M059J (cell line): ENCODE data around the gene CNTNAP2. TPM values are rescaled to one million over a fixed set of nuclear protein-coding genes. Genes with fewer than 3 reads are reported as not detected.

Source experiments
- DNase-seq: peaks from one replicate; pipeline ENCODE4 v3.0.0-alpha.2; 2012; ENCODE audit warnings: low read depth
- total RNA-seq: library from RNA; depleted of rRNA; stranded (reverse); fragments of >200 nt; shearing (Covaris generic); gene quantifications from 2 replicates; pipeline ENCODE4 v1.2.3, GENCODE V29; 2014

The CNTNAP2 gene
- total RNA-seq, 1 experiment from 2014 or later = not detected

DNA sequence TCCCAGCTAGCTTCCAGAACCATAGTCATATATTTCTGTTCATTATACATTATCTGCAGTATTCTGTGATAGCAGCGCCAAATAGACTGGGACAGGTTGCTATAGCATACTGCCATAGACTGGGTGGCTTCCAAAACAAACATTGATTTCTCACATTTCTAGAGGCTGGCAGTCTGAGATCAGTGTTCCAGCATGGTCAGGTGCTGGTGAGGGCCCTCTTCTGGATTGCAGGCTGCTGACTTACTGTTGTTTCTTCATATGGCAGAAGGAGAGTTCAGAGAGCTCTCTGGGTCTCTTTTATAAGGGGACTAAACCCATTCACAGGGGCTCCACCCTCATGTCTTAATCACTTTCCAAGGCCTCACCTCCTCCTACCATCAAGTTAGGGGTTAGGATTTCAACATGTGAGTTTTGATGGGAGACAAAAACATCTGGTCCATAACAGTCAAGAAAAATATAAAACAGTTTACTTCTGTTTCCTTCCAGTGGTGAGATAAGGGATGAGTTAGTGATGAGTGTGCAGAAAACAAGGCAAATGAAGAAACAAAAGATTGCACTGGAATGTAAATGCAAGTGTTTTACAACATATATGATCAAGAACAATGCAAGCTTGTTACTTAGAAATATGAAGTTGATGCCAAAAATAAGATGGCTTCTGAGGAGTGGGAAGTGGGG is 2074.9 kb downstream of the CNTNAP2 start:
- DNase-seq = no peak

DNA sequence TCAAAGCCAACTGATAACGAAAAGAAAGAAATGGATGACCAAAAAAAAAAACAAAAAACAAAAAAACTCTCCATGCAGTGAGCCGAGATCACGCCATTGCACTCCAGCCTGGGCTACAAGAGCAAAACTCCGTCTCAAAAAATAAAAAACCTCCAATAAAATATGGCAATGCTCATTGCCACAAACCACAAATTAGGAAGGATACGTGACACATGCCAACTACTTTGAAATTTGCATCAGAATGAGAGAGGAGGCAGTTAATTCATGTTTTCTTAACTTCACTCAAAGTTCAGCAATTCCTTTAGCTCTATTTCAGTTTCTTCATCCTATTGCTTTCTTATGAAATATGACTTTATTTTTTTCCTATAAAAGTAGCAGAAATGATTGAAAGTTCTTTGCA is 2075.9 kb downstream of the CNTNAP2 start:
- DNase-seq = no peak

DNA sequence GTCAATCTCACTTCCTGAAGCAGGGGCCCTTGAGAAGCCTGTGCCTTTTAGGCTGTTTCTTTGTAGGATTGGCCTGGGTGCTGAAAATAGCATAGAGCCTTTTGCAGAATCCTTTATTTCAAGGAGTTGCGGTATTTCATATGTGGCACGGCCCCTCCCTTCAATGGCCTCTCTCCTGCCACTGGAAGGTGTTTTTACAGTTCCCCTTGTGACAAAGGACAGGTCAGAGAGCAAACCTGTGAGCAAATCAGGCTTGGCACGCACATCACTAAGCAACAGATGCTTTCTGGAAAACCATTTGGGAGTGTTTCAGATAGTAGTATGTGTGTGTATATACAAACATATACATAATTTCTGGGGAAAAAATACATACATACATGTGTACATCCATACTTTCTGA is 2085.4 kb downstream of the CNTNAP2 start:
- DNase-seq = no peak

DNA sequence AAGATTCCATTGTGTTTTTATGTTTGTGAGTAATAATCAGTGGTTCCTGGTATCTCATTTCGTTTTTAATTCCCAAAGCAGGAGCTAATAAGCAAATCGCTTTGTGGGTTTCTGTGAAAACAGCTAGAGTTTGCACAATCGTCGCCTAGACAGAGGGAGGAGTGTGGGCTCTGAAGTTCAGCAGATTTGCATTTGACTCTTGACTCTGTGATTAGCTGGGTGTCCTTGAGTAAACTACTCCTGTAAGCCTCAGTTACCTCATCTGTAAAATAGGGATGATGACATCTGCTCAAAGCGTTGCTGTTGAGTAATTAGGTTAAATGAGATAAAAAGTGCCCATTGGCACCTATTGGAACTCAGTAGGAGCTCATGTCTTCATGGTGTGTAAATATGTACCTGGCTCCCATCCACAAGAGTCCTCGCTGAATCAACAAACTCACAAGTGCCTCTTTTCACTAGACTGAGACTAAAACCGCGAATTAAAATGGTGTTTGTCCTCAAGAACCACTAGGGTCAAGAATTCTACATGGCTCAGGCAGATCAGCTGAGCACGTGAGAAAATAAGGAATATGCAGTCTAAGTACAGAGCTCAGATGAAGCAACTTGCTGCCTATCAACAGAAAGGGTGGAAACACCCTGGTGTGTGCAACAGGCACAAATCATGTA is 2088.2 kb downstream of the CNTNAP2 start:
- no peak for DNase-seq

DNA sequence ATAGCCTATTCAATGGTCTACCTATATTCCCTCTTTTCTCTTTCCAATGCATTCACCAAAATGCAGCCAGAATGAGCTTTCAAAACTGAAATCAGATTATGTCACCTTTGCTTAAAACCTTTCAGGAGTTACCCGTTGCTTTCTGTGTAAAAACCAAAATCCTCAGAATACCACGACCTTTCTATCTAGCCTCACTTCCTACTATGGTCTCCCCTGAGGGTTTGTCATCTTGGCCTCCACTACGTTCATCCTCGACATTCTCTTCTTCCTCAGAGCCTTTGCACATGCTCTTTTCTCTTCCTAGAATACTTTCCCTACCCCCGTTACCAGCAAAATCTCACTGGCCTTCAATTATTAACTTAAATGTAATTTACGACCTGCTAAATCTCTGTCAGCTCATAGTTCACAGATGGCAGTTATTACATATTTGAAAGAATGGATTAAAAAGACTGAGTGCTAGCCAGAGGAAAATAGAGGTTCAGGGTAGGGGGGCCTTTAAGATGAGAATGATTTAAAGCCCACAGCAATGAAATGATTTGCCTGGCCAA is 2093.1 kb downstream of the CNTNAP2 start:
- DNase-seq = no peak

DNA sequence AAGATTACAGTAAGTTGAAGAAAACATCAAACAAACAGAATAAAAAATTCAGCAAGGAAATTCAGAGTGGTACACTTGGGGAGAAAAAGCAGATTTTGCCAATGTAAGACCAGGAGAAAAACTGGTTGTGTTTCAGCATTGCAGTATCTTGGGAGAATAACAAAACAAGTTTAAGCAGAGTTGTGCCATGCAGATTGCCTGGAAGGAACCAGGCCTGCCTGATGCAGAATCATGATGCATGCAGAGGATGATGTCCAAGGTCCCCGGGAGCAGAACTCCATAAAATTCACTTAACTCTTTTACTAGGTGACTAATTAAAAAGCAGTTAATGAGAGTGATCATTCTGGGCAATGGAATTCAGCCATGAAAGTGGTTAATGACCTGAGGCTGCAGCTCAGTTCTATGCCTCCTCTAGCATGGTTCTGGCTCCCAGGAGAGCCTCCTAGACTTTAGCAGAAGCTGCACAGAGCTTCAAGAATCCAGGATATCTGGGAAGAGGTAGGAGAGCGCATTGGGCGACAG is 2094.3 kb downstream of the CNTNAP2 start:
- DNase-seq = no peak

DNA sequence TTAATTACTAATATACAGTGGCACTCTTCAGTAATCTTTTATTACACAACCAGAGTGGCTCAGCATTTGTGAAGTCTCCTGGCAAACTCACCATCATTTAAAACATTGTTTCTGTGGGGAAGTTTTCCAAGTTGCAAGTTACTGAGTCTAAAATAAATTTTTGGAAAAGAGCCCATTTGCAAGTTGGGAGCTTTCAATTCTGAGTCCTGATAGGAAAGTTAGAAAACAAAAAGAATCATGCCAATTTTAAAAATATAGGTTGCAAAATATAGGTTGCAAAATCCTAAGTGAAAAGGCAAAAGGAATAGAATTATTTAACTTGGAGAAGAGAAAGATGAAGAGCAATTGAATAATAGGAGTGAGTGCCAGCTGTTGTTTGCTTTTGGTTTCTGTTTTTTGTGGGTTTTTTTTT is 2095.1 kb downstream of the CNTNAP2 start:
- DNase-seq = no peak

DNA sequence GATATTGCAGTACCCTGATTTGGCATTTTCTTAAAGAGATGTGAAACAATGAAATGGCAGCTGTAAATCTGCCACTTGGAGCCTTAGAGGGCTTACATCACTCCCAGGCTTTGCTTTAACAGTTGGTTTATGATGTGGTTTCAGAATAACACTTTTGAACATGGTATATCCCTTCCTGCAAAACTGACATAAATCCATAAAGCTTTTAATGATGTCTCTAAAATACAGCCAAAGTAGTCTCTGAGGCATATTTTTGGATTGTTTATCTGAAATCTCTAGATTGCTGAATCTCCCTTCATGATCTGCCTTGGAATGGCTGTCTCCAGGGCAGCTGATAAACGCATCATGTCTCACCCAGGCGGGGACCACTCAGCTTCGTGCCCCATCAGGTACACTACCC is 2096.1 kb downstream of the CNTNAP2 start:
- DNase-seq = no peak

DNA sequence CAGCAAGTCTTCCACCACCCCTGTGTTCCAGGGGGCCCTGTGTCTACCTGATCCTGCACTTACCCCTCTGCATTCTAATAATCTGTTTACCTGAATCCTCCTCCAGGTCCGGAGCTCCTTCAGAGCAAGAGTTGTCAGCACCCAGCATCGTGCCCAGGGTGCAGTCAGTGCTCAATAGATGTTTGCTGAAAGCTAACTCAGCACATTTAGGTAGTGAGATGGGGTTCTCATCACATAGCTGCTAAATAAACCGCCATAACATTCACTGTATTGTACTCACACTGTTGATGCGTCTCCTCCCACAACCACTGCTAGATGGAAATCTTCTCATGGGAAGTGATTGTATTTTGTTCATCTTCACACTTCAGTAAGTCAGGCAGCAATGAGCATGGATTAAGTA is 2097.5 kb downstream of the CNTNAP2 start:
- DNase-seq = no peak

DNA sequence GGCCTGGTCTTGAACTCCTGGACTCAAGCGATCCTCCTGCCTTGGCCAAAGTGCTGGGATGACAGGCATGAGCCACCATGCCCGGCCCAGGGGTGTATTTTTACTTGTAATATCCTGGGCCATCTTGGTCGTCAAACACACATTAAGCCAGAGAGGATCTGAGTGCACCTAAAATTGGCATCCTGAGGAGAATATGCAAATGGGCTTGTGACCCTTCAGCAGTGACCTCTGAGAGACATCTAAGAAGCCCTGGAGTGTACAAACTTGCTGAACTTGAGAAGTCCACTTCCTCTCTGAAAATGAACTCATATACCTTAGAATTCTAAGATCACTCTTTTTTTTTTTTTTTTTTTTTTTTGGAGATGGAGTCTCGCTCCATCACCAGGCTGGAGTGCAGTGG is 2102.0 kb downstream of the CNTNAP2 start:
- DNase-seq = no peak

DNA sequence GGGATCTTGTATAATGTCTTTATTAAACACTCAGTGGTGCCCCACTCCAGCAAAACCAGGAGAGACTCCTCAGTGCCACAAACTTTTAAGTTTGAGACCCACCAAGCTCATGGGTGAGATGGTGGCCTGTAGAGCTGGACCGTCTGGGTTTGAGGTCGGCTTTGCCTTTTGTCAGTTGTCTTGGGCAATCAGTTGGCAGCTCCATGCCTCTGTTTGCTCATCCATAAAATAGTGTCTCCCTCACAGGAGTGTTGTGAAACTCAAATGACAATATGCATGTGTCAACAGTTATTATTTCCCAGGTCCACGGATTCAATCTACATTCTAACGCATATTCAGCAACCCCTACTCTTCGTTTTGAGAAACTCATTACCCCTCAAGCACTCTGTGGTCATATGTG is 2106.1 kb downstream of the CNTNAP2 start:
- DNase-seq = no peak

DNA sequence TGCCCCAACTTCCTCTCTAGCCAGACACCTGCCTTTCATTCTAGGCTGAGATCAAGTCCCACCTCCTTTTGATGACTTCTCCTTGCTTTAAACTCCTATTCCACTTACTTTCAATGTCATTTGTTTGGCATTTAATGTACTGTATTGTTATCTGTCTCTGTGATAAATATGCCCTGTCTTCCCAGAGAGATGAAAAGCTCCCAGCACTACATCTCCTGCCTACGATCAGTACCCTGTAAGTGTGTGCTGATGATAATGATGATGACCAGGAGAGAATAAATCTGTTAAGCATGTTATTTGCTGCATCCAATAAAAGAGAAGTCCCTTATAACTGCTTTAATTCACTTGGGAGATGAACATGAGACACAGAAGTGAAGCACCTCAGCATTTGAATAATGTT is 2106.6 kb downstream of the CNTNAP2 start:
- DNase-seq = no peak

DNA sequence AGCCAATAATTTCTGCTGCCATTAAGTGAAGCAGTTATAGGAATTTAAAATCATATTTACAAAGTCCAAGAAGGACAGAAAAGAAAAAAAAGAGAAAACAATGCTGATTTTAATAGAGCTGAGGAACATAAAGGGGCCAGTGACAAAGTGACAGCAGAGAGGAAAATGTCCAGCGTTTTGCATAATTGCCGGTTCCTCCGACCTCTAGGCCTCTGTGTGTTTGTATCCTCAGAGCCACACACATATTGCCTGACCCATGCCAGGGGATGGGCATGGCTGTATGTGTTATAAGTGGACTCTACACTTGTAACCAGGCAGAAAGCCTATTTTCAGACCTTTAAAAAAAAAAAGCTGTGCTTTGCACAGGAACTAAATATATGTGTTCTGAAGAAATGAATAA is 2107.1 kb downstream of the CNTNAP2 start:
- DNase-seq = no peak

DNA sequence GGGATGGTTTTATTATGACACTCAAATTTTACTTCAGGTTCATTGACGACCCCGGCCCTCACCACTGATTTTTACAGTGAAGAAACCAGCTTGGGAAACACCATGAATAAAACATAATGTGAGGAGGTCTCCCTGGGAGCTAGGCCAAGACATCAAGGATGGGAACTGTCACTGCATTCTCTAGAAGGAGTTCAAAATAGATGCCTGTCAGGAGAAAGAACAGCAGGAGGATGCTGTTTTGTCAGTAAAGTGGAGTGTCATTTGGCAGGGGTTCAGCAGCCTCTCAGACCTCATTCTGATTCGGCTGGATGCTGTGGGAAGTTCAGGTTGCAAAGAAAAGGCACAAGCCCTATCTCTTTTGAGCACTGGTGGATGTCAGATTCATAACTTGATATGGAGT is 2113.7 kb downstream of the CNTNAP2 start:
- no peak for DNase-seq

DNA sequence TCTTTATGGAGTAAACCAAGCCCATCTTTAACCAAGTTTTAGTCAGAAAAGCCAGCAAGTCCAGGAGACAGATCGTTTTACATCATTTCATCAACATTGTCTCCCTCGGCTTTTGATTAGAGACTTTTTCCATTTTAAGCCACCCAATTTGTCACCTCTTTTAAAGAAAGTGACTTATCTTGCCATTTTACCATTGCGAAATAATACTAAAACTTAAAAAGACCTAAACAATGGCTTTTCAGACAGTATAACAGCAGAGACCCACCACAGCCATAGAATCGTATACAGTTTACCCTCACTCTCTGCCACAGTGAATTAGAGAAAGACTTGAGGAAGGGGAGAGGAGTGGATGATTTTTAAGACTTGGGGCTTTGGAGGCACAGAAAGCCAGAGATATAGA is 2114.3 kb downstream of the CNTNAP2 start:
- DNase-seq = no peak

DNA sequence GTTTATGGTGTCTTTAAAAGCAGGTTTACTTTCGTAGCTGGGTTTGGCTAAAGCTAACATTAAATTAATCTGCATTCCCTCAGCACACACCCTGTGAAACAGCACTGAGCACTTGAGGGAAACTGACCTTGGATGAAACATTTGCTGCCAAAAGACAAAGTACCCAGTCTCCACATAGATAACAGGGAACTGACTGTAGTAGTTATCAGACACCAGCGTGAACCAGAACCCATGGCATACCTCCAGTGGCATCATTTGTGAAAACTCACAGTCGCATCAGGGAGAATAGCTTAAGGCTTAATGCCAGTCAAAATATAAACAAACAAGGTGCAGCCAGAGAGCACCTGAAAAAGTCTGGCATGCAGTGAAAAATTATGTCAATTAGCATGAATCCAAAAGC is 2116.2 kb downstream of the CNTNAP2 start:
- DNase-seq = no peak

DNA sequence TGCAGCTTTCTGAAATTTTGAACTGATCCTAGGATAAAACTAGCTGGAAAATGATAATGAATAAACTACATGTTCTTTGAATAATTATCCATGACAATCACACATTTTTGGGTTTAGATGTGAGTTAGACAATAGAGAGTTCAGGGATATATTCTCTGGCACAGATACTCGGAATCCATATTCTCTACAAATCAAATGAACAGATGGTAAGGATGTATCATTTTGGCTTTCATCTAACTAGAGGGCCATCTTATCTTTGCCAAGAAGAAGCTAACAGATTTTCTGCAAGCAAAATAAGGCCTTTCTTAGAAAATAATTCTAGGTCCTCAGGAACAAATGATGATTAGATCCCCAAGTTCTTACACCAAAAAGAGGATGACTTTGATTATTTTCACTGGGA is 2118.1 kb downstream of the CNTNAP2 start:
- no peak for DNase-seq

DNA sequence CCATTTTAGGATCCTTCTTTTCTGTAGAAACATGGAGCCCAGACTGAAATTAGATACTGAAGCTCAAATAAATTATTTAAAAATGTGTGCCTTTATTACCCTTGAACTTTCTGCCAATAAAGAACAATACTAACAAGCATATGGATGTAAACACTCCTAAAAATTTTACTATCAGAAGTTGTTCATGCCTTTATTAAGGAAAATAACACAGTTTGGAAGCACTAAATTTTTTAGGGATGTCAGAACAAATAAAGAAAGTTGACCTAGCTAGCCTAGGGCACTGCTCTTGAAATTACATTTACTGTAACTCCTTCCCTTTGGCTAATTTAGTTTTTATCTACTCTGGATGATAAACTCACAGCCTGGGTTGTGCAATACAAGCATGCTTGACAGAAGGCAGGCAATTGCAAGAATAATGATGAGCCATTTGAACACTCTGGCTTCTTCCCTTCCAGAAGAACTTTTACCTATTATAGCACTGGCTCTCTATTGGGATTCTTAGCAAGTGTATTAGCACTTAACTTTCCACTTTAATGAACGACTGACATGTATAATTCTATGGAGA is 2122.2 kb downstream of the CNTNAP2 start:
- no peak for DNase-seq

DNA sequence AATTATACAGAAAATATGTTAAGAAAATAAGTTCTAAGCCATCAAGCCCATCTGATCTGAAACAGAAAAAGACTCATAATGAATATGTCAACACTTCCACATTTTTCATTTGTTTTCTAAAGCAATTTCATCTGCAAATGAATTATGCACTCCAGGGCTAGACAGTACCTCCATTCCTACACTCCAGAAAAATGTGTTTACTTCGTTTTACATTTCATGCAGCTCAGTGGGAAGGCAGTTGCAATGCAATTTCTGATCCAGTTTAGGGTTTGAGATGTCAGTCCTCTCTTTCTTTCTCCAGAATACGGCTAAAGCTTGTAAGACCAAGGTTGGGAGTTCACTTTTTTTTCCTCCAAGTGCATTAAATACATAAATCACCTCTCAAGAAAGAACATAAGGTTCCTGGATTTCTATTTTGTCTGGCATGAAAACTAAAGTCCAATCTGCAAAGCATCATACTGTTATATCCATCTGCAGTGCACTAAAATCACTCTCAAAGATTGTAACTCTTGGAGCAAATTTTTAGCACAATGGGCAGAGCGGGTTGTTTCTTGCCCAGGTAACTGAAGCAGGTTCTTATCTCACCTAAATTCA is 2125.2 kb downstream of the CNTNAP2 start:
- no peak for DNase-seq

DNA sequence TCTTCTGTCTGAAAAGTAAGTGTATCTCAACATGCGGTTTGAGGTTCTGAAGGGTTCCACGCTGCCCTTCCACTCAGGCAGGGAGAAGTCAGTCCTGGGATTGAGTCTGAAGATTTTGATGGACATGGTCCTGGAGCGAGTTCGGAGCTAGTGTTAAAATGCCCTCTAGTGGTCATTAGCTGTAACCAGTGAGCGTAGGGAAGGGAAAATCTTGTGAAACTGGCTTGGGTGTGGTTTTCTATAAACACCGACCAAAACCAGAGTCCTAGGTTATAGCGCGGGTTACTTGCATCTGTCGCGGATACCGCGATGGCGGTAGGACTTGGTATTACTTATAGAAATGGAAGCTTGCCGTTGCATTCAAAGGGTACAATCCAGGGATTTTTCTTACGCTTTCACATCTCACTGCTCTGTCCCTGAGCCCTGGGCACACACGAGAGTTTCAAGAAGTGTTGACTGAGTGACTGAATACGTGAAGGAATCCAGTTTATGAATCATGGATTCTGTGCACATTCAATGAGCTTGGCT is 2125.8 kb downstream of the CNTNAP2 start:
- DNase-seq = peak; percentile 32

DNA sequence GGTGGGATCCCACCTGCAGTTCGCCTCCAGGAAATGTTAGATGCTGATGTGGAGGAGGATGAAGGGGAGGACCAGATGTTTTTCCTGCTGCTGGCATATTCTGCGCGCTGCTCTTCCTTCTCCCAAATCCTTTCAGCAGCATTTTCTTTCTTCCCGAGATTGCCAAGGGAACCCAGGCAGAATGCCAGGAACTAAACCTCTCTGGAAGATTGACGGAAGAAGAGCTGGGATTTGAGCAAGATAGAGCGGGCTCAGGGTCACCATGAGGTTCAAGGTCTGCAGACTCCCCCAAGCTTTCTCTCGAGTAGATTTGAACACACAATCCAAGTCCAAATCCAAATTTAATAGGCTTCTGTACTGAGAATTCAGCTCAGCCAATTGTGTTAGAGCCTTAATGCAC is 2128.8 kb downstream of the CNTNAP2 start:
- no peak for DNase-seq

DNA sequence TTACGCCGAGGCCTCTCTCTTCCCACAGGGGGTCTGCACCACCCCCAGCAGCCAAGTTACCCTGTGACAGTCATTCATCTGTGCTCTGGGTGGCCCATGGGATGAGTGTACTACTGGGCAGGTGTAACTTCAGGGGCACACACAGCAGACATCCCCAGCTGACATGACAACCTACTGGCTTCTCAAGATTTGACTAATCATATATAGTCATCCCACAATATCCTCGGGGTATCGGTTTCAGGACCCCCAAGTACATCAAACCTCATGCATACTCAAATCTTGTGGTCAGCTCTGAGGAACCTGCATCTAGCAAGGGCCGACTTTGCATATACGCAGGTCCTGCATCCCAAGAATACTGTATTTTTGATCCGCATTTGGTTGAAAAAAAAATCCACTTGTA is 2137.0 kb downstream of the CNTNAP2 start:
- no peak for DNase-seq
